Panc1 (cell line): ENCODE results near the gene PEX10. TPM values are rescaled to one million over a fixed set of nuclear protein-coding genes. Genes with fewer than 3 reads are reported as not detected.

Experiments used
- ATAC-seq: fragments of 200-7000 bp; cut with Tn5 transposase; 2 replicates; pipeline ENCODE4 v1.9.1; 2020; ENCODE audit warnings: mild to moderate bottlenecking, moderate library complexity
- BruUV-seq: library from RNA; stranded (reverse); fragments of 400-500 nt; replicated peaks from 2 replicates; lab custom pipeline; 2021; lab: Mats Ljungman, UMichigan
- CTCF ChIA-PET: fragments of 300-600 bp; sonication (Branson Sonifier 250); formaldehyde crosslinking; loops from one replicate; lab custom pipeline; 2022; ENCODE audit warnings: antibody characterized with exemption; lab: Charles Lee
- POLR2A ChIA-PET: fragments of 300-600 bp; sonication (Branson Sonifier 250); formaldehyde crosslinking; loops from one replicate; lab custom pipeline; 2022; ENCODE audit warnings: antibody characterized with exemption; lab: Charles Lee
- DNase-seq: peaks from one replicate; pipeline ENCODE4 v3.0.0-alpha.2; 2010; ENCODE audit warnings: low read depth, low spot score
- H3K27ac ChIP-seq: 2 replicates; pipeline ENCODE4 v1.5.1; 2011; ENCODE audit warnings: mild to moderate bottlenecking, low read length, inconsistent platforms
- H3K27me3 ChIP-seq: fragments of 200-500 bp; sonication (Bioruptor generic); 2 replicates; pipeline ENCODE4 v1.6.0; 2014; ENCODE audit warnings: low read length, inconsistent platforms; ENCODE audit not compliant: control insufficient read depth, insufficient read depth
- H3K36me3 ChIP-seq: fragments of 200-500 bp; sonication (Bioruptor generic); 2 replicates; pipeline ENCODE4 v1.5.1; 2014; ENCODE audit warnings: inconsistent platforms, mild to moderate bottlenecking, low read length, moderate library complexity; ENCODE audit not compliant: control insufficient read depth, insufficient read depth
- H3K4me1 ChIP-seq: 2 replicates; pipeline ENCODE4 v1.5.1; 2011; ENCODE audit warnings: inconsistent platforms, mild to moderate bottlenecking, low read length, moderate library complexity; ENCODE audit not compliant: control insufficient read depth, insufficient read depth
- H3K4me3 ChIP-seq, 2 experiments: 2 replicates each; pipeline ENCODE4 v1.5.1; 2011 to 2012; ENCODE audit warnings: low read depth in 2 of 2, low read length in 2 of 2, mild to moderate bottlenecking in 2 of 2, inconsistent platforms in 1 of 2, moderate library complexity in 1 of 2
- H3K9me3 ChIP-seq: fragments of 200-500 bp; sonication (Bioruptor generic); 2 replicates; pipeline ENCODE4 v1.5.1; 2014; ENCODE audit warnings: low read depth, mild to moderate bottlenecking, inconsistent platforms, low read length, moderate library complexity; ENCODE audit not compliant: control insufficient read depth, insufficient read depth
- CTCF ChIP-seq: fragments of 450-650 bp; IDR thresholded peaks from 2 replicates; pipeline ENCODE4 v1.5.1; 2017; ENCODE audit warnings: mild to moderate bottlenecking
- POLR2AphosphoS5 ChIP-seq: IDR thresholded peaks from 2 replicates; pipeline ENCODE4 v1.6.1; 2012; ENCODE audit warnings: mild to moderate bottlenecking, low read depth, low read length, moderate library complexity
- REST ChIP-seq, 2 experiments: IDR thresholded peaks; 2 replicates each; pipeline ENCODE4 v1.6.1; 2011 to 2012; ENCODE audit warnings: low read depth in 2 of 2, control low read depth in 1 of 2, low read length in 1 of 2, mild to moderate bottlenecking in 1 of 2, moderate library complexity in 1 of 2; ENCODE audit not compliant: insufficient read depth in 1 of 2
- SIN3A ChIP-seq: IDR thresholded peaks from 2 replicates; pipeline ENCODE4 v1.6.1; 2012; ENCODE audit warnings: low read depth, mild to moderate bottlenecking, low read length, moderate library complexity, borderline replicate concordance; ENCODE audit not compliant: insufficient read depth
- TCF7L2 ChIP-seq: IDR thresholded peaks from 2 replicates; pipeline ENCODE4 v1.6.1; 2011; ENCODE audit warnings: mild to moderate bottlenecking, low read depth, low read length, inconsistent platforms
- in situ Hi-C: cut with HindIII; loops from 2 replicates; pipeline ENCODE4 v1.10.0; 2016; ENCODE audit warnings: low sequenced_read_pairs, low pct_unique_long_range_greater_than_20kb
- intact Hi-C: fragments of 100-400 bp; cut with micrococcal nuclease; formaldehyde crosslinking; loops from one replicate; pipeline ENCODE4 v1.10.0; 2022; ENCODE audit not compliant: unreplicated experiment
- total RNA-seq: library from RNA; stranded (reverse); gene quantifications from one replicate; pipeline ENCODE4 v1.2.1, GENCODE V29; 2021; ENCODE audit not compliant: unreplicated experiment

The PEX10 gene
- total RNA-seq, 1 experiment from 2014 or later: 49.8 TPM

- in situ Hi-C loops (no loop called here), intact Hi-C loops (no loop called here)
- Histone ChIP-seq H3K4me1 (peaks cover 3% of the 10 kb centered on the region; the same call in 1 of the 2 replicates), H3K36me3 (no peaks in the 10 kb centered on the region), H3K27ac (no peak overlapping the region), H3K4me3 (no peak overlapping the region), H3K27me3 (no peaks in the 10 kb centered on the region), H3K9me3 (no peaks in the 10 kb centered on the region)
- no peak for TF ChIP-seq TCF7L2
- no peak for TF ChIP-seq POLR2AphosphoS5
- TF ChIP-seq SIN3A: no peak
- TF ChIP-seq CTCF: no peak
- no peak for TF ChIP-seq REST (IDR thresholded peaks at IDR 0.05; ENCODE audit: insufficient read depth in 1 of 2, low read depth in 2 of 2, low read length in 1 of 2)
- ATAC-seq (peak; percentile 37; the same call in 1 of the 2 replicates), DNase-seq (no peak)
- CTCF ChIA-PET: interaction anchor here (0.6 to 1.2 kb wide), 4 partner anchors 49 to 236 kb away, joined by 3 to 4 read pairs (median 3); no protein-coding TSS in a partner anchor
- POLR2A ChIA-PET: no interaction called here
- no TSS peak for BruUV-seq
These were observed 19.2 kb upstream of the PEX10 start for GRCh38 chr1:2431518-2431917.

- ChIA-PET CTCF (interaction anchor here (0.6 to 1.2 kb wide), 4 partner anchors 50 to 235 kb away, joined by 3 to 4 read pairs (median 3); no protein-coding TSS in a partner anchor), POLR2A (no interaction called here)
- H3K4me3 ChIP-seq: no peak overlapping the region
- peaks cover 3% of the 10 kb centered on the region; the same call in 1 of the 2 replicates for H3K4me1 ChIP-seq
- no peaks in the 10 kb centered on the region for H3K36me3 ChIP-seq
- ATAC-seq (no peak), DNase-seq (no peak)
- H3K27me3 ChIP-seq: no peaks in the 10 kb centered on the region
- TF ChIP-seq REST (IDR thresholded peaks at IDR 0.05; ENCODE audit: insufficient read depth in 1 of 2, low read depth in 2 of 2, low read length in 1 of 2) (no peak), SIN3A (no peak), CTCF (no peak), TCF7L2 (no peak), POLR2AphosphoS5 (no peak)
- intact Hi-C loops: no loop called here
- no peak overlapping the region for H3K27ac ChIP-seq
- no TSS peak for BruUV-seq
- no peaks in the 10 kb centered on the region for H3K9me3 ChIP-seq
- in situ Hi-C loops: no loop called here
These were observed 18.7 kb upstream of the PEX10 start for GRCh38 chr1:2431103-2431502.
